DOHH2 (cell line): ENCODE data around the gene MTA2.
A peak's percentile ranks its signal among the peaks of the same experiment; 100 is the strongest.

Source experiments
- H3F3A ChIP-seq: fragments of 200-600 bp; sonication (generic), shearing (Covaris generic); 2 replicates; pipeline ENCODE4 v1.6.0; 2016; ENCODE audit warnings: antibody characterized with exemption, mild to moderate bottlenecking; ENCODE audit not compliant: control insufficient read depth, insufficient read depth
- H3K27ac ChIP-seq: fragments of 200-600 bp; sonication (generic); 2 replicates; pipeline ENCODE4 v1.5.1; 2014; ENCODE audit warnings: low read depth, mild to moderate bottlenecking, low read length, moderate library complexity
- H3K27me3 ChIP-seq: fragments of 200-600 bp; sonication (generic); 2 replicates; pipeline ENCODE4 v1.6.1; 2014; ENCODE audit warnings: mild to moderate bottlenecking, low read length, mixed read lengths; ENCODE audit not compliant: control insufficient read depth
- H3K36me3 ChIP-seq: fragments of 200-600 bp; sonication (generic); 2 replicates; pipeline ENCODE4 v1.6.1; 2014; ENCODE audit warnings: mild to moderate bottlenecking, low read length, moderate library complexity, mixed read lengths; ENCODE audit not compliant: control insufficient read depth
- H3K4me1 ChIP-seq: fragments of 200-600 bp; sonication (generic); 2 replicates; pipeline ENCODE4 v1.6.1; 2014; ENCODE audit warnings: mild to moderate bottlenecking, low read length, mixed read lengths; ENCODE audit not compliant: control insufficient read depth
- H3K4me2 ChIP-seq: fragments of 200-600 bp; sonication (generic); 2 replicates; pipeline ENCODE4 v1.6.0; 2014; ENCODE audit warnings: mild to moderate bottlenecking, low read length, moderate library complexity
- H3K4me3 ChIP-seq: fragments of 200-600 bp; sonication (generic); 2 replicates; pipeline ENCODE4 v1.5.1; 2014; ENCODE audit warnings: mild to moderate bottlenecking, low read length, mixed read lengths
- H3K79me2 ChIP-seq: fragments of 200-600 bp; sonication (generic); 2 replicates; pipeline ENCODE4 v1.6.1; 2014; ENCODE audit warnings: mild to moderate bottlenecking, low read length, mixed read lengths; ENCODE audit not compliant: control insufficient read depth
- H3K9me2 ChIP-seq: fragments of 200-600 bp; sonication (generic); replicated peaks from 2 replicates; pipeline ENCODE4 v1.6.1; 2014; ENCODE audit warnings: mild to moderate bottlenecking, low read length, mixed read lengths; ENCODE audit not compliant: control insufficient read depth
- H3K9me3 ChIP-seq: fragments of 200-600 bp; sonication (generic); 2 replicates; pipeline ENCODE4 v1.6.1; 2014; ENCODE audit warnings: antibody characterized with exemption, low read length, mixed read lengths; ENCODE audit not compliant: control insufficient read depth, insufficient read depth
- H4K20me1 ChIP-seq: fragments of 200-600 bp; sonication (generic); 2 replicates; pipeline ENCODE4 v1.6.0; 2014; ENCODE audit warnings: low read depth, mild to moderate bottlenecking, antibody characterized with exemption, low read length, moderate library complexity; ENCODE audit not compliant: control insufficient read depth, insufficient read depth
- CTCF ChIP-seq: fragments of 200-600 bp; sonication (generic); IDR thresholded peaks from one replicate; pipeline ENCODE4 v1.5.1; 2014; ENCODE audit warnings: antibody characterized with exemption, mild to moderate bottlenecking, low read depth, low read length; ENCODE audit not compliant: poor library complexity, severe bottlenecking
- EZH2phosphoT487 ChIP-seq: fragments of 200-600 bp; sonication (generic); IDR thresholded peaks from 2 replicates; pipeline ENCODE4 v1.6.1; 2017; ENCODE audit warnings: borderline replicate concordance, mild to moderate bottlenecking, antibody characterized with exemption, low read length, moderate library complexity, mixed read lengths

MTA2 gene

GRCh38 chr11:62632492-62632891 is 30.8 kb upstream of the MTA2 start:
- Histone ChIP-seq H3K4me3 (no peak overlapping the region), H3K9me3 (no peaks in the 10 kb centered on the region), H3K9me2 (no peaks in the 10 kb centered on the region), H3K27ac (no peak overlapping the region), H3F3A (no peaks in the 10 kb centered on the region), H4K20me1 (no peaks in the 10 kb centered on the region), H3K4me1 (no peaks in the 10 kb centered on the region), H3K79me2 (peaks cover 4% of the 10 kb centered on the region; the same call in 1 of the 2 replicates), H3K4me2 (no peak overlapping the region), H3K36me3 (peaks cover 89% of the 10 kb centered on the region), H3K27me3 (no peaks in the 10 kb centered on the region)
- TF ChIP-seq CTCF, result no peak
- TF ChIP-seq EZH2phosphoT487, result no peak

DNA sequence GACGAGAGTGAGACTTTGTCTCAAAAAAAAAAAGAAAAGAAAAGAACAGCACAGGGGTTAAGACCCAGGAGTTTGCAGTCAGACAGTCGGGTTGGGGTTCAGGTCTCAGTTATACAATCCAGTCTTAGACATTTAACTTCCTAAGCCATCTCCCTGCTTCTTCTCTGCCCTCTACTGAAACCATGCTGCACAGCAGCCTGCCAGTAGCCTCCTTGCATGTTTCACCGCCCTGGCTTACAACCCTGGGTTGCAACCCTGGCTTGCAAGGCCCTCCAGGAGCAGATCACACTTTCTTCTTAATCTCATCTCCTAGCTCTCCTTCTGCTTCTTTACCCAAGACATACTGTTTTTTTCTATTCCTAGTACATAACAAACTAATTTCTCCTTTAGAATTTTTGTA is 26.0 kb upstream of the MTA2 start:
- Histone ChIP-seq H3K27me3 (no peaks in the 10 kb centered on the region), H3K4me2 (no peak overlapping the region), H3K36me3 (peaks cover 76% of the 10 kb centered on the region), H3F3A (peaks cover 16% of the 10 kb centered on the region), H3K4me3 (no peak overlapping the region), H3K27ac (no peak overlapping the region), H4K20me1 (no peaks in the 10 kb centered on the region), H3K9me3 (no peaks in the 10 kb centered on the region), H3K4me1 (no peaks in the 10 kb centered on the region), H3K9me2 (no peaks in the 10 kb centered on the region), H3K79me2 (no peaks in the 10 kb centered on the region)
- no peak for TF ChIP-seq EZH2phosphoT487
- no peak for TF ChIP-seq CTCF

GRCh38 chr11:62622476-62623089 is 20.9 kb upstream of the MTA2 start:
- Histone ChIP-seq H3K4me2 (peak overlapping the region; percentile 91; the same call in 1 of the 2 replicates), H3K27ac (peak overlapping the region; percentile 87), H3K4me3 (no peak overlapping the region), H3K4me1 (peaks cover 17% of the 10 kb centered on the region), H4K20me1 (no peaks in the 10 kb centered on the region), H3K36me3 (peaks cover 52% of the 10 kb centered on the region), H3F3A (peaks cover 35% of the 10 kb centered on the region), H3K9me2 (no peaks in the 10 kb centered on the region), H3K27me3 (no peaks in the 10 kb centered on the region), H3K79me2 (peaks cover 26% of the 10 kb centered on the region), H3K9me3 (no peaks in the 10 kb centered on the region)
- TF ChIP-seq CTCF (no peak), EZH2phosphoT487 (no peak)
